Bronchial epithelial cell (primary cell): Measurements from ENCODE around the gene OR2S2. TPM values are rescaled to one million over a fixed set of nuclear protein-coding genes. Genes with fewer than 3 reads are reported as not detected.
A peak's percentile ranks its signal among the peaks of the same experiment; 100 is the strongest.

Experiments
- DNase-seq: peaks from one replicate; pipeline ENCODE4 v3.0.0-alpha.2; 2010; ENCODE audit warnings: low read depth
- FAIRE-seq: peaks from 2 replicates; lab custom pipeline; 2011; peaks lifted over from hg19 to GRCh38; lab: Jason Lieb, UNC
- H3K27me3 ChIP-seq: 2 replicates; pipeline ENCODE4 v1.5.1; 2011; ENCODE audit warnings: low read length; ENCODE audit not compliant: control insufficient read depth, insufficient read depth
- H3K36me3 ChIP-seq: 2 replicates; pipeline ENCODE4 v1.5.1; 2011; ENCODE audit warnings: low read length; ENCODE audit not compliant: control insufficient read depth, insufficient read depth
- H3K4me3 ChIP-seq: 2 replicates; pipeline ENCODE4 v1.5.1; 2011; ENCODE audit warnings: mild to moderate bottlenecking, low read depth, low read length, control low read depth
- CTCF ChIP-seq: IDR thresholded peaks from 2 replicates; pipeline ENCODE4 v1.5.1; 2011; ENCODE audit warnings: mild to moderate bottlenecking, moderate library complexity, low read length, control low read depth, inconsistent platforms; ENCODE audit not compliant: insufficient read depth, severe bottlenecking
- total RNA-seq: library from RNA; depleted of rRNA; stranded (reverse); fragments of >200 nt; gene quantifications from 2 replicates; pipeline ENCODE4 v1.2.1, GENCODE V29; 2014

The OR2S2 gene
- total RNA-seq, 1 donor from 2014 or later = not detected

- FAIRE-seq (peak; percentile 95), DNase-seq (peak; percentile 87)
- no peak for TF ChIP-seq CTCF
- H3K36me3 ChIP-seq = no peaks in the 10 kb centered on the region
- H3K4me3 ChIP-seq = no peak overlapping the region
- H3K27me3 ChIP-seq = no peaks in the 10 kb centered on the region
Measured at GRCh38 chr9:35907711-35908503, 50.0 kb downstream of the OR2S2 start.

Other genes with a start within 250 kb of the OR2S2 start
- gene TLN1, start 226.0 kb downstream of the OR2S2 start, total RNA-seq = 71.0 and 79.0 TPM in 2 replicates
- 45.4 and 57.9 TPM in 2 replicates for gene CREB3, start 225.5 kb downstream of the OR2S2 start, total RNA-seq
- gene GBA2, start 208.9 kb downstream of the OR2S2 start, total RNA-seq = 34.8 and 37.9 TPM in 2 replicates
- gene RGP1, start 208.9 kb downstream of the OR2S2 start, total RNA-seq = 11.8 and 16.8 TPM in 2 replicates
- gene MSMP, start 203.9 kb downstream of the OR2S2 start, total RNA-seq = not detected in 2 replicates
- 5.0 and 7.9 TPM in 2 replicates for gene NPR2, start 166.6 kb downstream of the OR2S2 start, total RNA-seq
- 0.13 and 0.26 TPM in 2 replicates for gene SPAG8, start 145.9 kb downstream of the OR2S2 start, total RNA-seq
- gene HINT2, start 143.1 kb downstream of the OR2S2 start, total RNA-seq = 22.6 and 22.7 TPM in 2 replicates
- gene FAM221B, start 129.4 kb downstream of the OR2S2 start, total RNA-seq = not detected in 2 replicates
- gene TMEM8B, start 128.9 kb downstream of the OR2S2 start, total RNA-seq = 0.79 and 1.5 TPM in 2 replicates
- not detected in 2 replicates for gene OR13J1, start 87.8 kb downstream of the OR2S2 start, total RNA-seq
- 0.26 TPM in 1 of 2 replicates, not detected in the other for gene HRCT1, start 52.0 kb downstream of the OR2S2 start, total RNA-seq
- gene SPAAR, start 48.7 kb downstream of the OR2S2 start, total RNA-seq = not detected in 2 replicates
- 1.3 and 1.4 TPM in 2 replicates for gene RECK, start 78.8 kb upstream of the OR2S2 start, total RNA-seq
- 0.26 and 1.8 TPM in 2 replicates for gene GLIPR2, start 178.6 kb upstream of the OR2S2 start, total RNA-seq
- not detected in 2 replicates for gene CCIN, start 211.2 kb upstream of the OR2S2 start, total RNA-seq
- gene CLTA, start 232.8 kb upstream of the OR2S2 start, total RNA-seq = 294 and 335 TPM in 2 replicates